ENCODE data around the gene AASDH. TPM values are rescaled to one million over a fixed set of nuclear protein-coding genes. Genes with fewer than 3 reads are reported as not detected.

Gene AASDH
- polyA plus RNA-seq, 2 donors, result 1.8 to 2.8 TPM

GRCh38 chr4:56321251-56321650, 66.0 kb downstream of the AASDH start:
- H3K27me3 ChIP-seq (ENCODE audit: control insufficient read depth in 1 of 2, insufficient read depth in 2 of 2, low read length in 2 of 2), result no peaks in the 10 kb centered on the region
- no peak overlapping the region for H3K27ac ChIP-seq (ENCODE audit: low read depth in 2 of 2, low read length in 1 of 2)
- no peak overlapping the region for H3K4me3 ChIP-seq (ENCODE audit: low read depth in 1 of 2, low read length in 2 of 2)
- H3K4me1 ChIP-seq (ENCODE audit: control insufficient read depth in 2 of 2, insufficient read depth in 2 of 2, low read length in 1 of 2), result no peaks in the 10 kb centered on the region
- 71 to 77% methylated on average over 1 of the region's 1 CpG for WGBS, 2 donors
- no peaks in the 10 kb centered on the region for H3K36me3 ChIP-seq (ENCODE audit: control insufficient read depth in 2 of 2, insufficient read depth in 2 of 2, low read length in 1 of 2)
- H3K9me3 ChIP-seq (ENCODE audit: control insufficient read depth in 2 of 2, insufficient read depth in 1 of 2, low read depth in 1 of 2, low read length in 1 of 2), result no peaks in the 10 kb centered on the region

GRCh38 chr4:56320293-56320692, 67.0 kb downstream of the AASDH start:
- no peak overlapping the region for H3K27ac ChIP-seq (ENCODE audit: low read depth in 2 of 2, low read length in 1 of 2)
- H3K9me3 ChIP-seq (ENCODE audit: control insufficient read depth in 2 of 2, insufficient read depth in 1 of 2, low read depth in 1 of 2, low read length in 1 of 2), result peaks cover 0 to under 1% of the 10 kb centered on the region in 2 donors
- 88 to 95% methylated on average over 5 of the region's 5 CpGs for WGBS, 2 donors
- H3K4me3 ChIP-seq (ENCODE audit: low read depth in 1 of 2, low read length in 2 of 2), result no peak overlapping the region
- no peaks in the 10 kb centered on the region for H3K36me3 ChIP-seq (ENCODE audit: control insufficient read depth in 2 of 2, insufficient read depth in 2 of 2, low read length in 1 of 2)
- H3K4me1 ChIP-seq (ENCODE audit: control insufficient read depth in 2 of 2, insufficient read depth in 2 of 2, low read length in 1 of 2), result no peaks in the 10 kb centered on the region
- no peaks in the 10 kb centered on the region for H3K27me3 ChIP-seq (ENCODE audit: control insufficient read depth in 1 of 2, insufficient read depth in 2 of 2, low read length in 2 of 2)

- no peaks in the 10 kb centered on the region for H3K4me1 ChIP-seq (ENCODE audit: control insufficient read depth in 2 of 2, insufficient read depth in 2 of 2, low read length in 1 of 2)
- WGBS, 2 donors, result 88 to 91% methylated on average over 1 of the region's 1 CpG
- H3K27ac ChIP-seq (ENCODE audit: low read depth in 2 of 2, low read length in 1 of 2), result no peak overlapping the region
- H3K36me3 ChIP-seq (ENCODE audit: control insufficient read depth in 2 of 2, insufficient read depth in 2 of 2, low read length in 1 of 2), result no peaks in the 10 kb centered on the region
- peaks cover 2 to 5% of the 10 kb centered on the region in 2 donors for H3K9me3 ChIP-seq (ENCODE audit: control insufficient read depth in 2 of 2, insufficient read depth in 1 of 2, low read depth in 1 of 2, low read length in 1 of 2)
- no peak overlapping the region for H3K4me3 ChIP-seq (ENCODE audit: low read depth in 1 of 2, low read length in 2 of 2)
- H3K27me3 ChIP-seq (ENCODE audit: control insufficient read depth in 1 of 2, insufficient read depth in 2 of 2, low read length in 2 of 2), result no peaks in the 10 kb centered on the region
These were observed 68.7 kb downstream of the AASDH start for GRCh38 chr4:56318555-56318954.

GRCh38 chr4:56317749-56318148, 69.5 kb downstream of the AASDH start:
- no peaks in the 10 kb centered on the region for H3K4me1 ChIP-seq (ENCODE audit: control insufficient read depth in 2 of 2, insufficient read depth in 2 of 2, low read length in 1 of 2)
- peaks cover 2 to 5% of the 10 kb centered on the region in 2 donors for H3K9me3 ChIP-seq (ENCODE audit: control insufficient read depth in 2 of 2, insufficient read depth in 1 of 2, low read depth in 1 of 2, low read length in 1 of 2)
- H3K27me3 ChIP-seq (ENCODE audit: control insufficient read depth in 1 of 2, insufficient read depth in 2 of 2, low read length in 2 of 2), result no peaks in the 10 kb centered on the region
- no peak overlapping the region for H3K27ac ChIP-seq (ENCODE audit: low read depth in 2 of 2, low read length in 1 of 2)
- H3K4me3 ChIP-seq (ENCODE audit: low read depth in 1 of 2, low read length in 2 of 2), result no peak overlapping the region
- H3K36me3 ChIP-seq (ENCODE audit: control insufficient read depth in 2 of 2, insufficient read depth in 2 of 2, low read length in 1 of 2), result no peaks in the 10 kb centered on the region

GRCh38 chr4:56316011-56316650, 71.2 kb downstream of the AASDH start:
- Histone ChIP-seq H3K36me3 (ENCODE audit: control insufficient read depth in 2 of 2, insufficient read depth in 2 of 2, low read length in 1 of 2) (no peaks in the 10 kb centered on the region), H3K9me3 (ENCODE audit: control insufficient read depth in 2 of 2, insufficient read depth in 1 of 2, low read depth in 1 of 2, low read length in 1 of 2) (peaks cover 2 to 5% of the 10 kb centered on the region in 2 donors), H3K27me3 (ENCODE audit: control insufficient read depth in 1 of 2, insufficient read depth in 2 of 2, low read length in 2 of 2) (no peaks in the 10 kb centered on the region), H3K27ac (ENCODE audit: low read depth in 2 of 2, low read length in 1 of 2) (no peak overlapping the region), H3K4me3 (ENCODE audit: low read depth in 1 of 2, low read length in 2 of 2) (no peak overlapping the region), H3K4me1 (ENCODE audit: control insufficient read depth in 2 of 2, insufficient read depth in 2 of 2, low read length in 1 of 2) (no peaks in the 10 kb centered on the region)
- WGBS, 2 donors, result 88 to 95% methylated on average over 27 to 29 of the region's 29 CpGs

GRCh38 chr4:56315543-56315942, 71.7 kb downstream of the AASDH start:
- Histone ChIP-seq H3K4me1 (ENCODE audit: control insufficient read depth in 2 of 2, insufficient read depth in 2 of 2, low read length in 1 of 2) (no peaks in the 10 kb centered on the region), H3K4me3 (ENCODE audit: low read depth in 1 of 2, low read length in 2 of 2) (no peak overlapping the region), H3K9me3 (ENCODE audit: control insufficient read depth in 2 of 2, insufficient read depth in 1 of 2, low read depth in 1 of 2, low read length in 1 of 2) (peaks cover 2 to 5% of the 10 kb centered on the region in 2 donors), H3K27me3 (ENCODE audit: control insufficient read depth in 1 of 2, insufficient read depth in 2 of 2, low read length in 2 of 2) (no peaks in the 10 kb centered on the region), H3K27ac (ENCODE audit: low read depth in 2 of 2, low read length in 1 of 2) (no peak overlapping the region), H3K36me3 (ENCODE audit: control insufficient read depth in 2 of 2, insufficient read depth in 2 of 2, low read length in 1 of 2) (no peaks in the 10 kb centered on the region)
- WGBS, 2 donors, result 93 to 96% methylated on average over 24 of the region's 24 CpGs

- WGBS, 2 donors, result 96 to 97% methylated on average over 29 of the region's 29 CpGs
- H3K27me3 ChIP-seq (ENCODE audit: control insufficient read depth in 1 of 2, insufficient read depth in 2 of 2, low read length in 2 of 2), result no peaks in the 10 kb centered on the region
These were observed 72.2 kb downstream of the AASDH start for GRCh38 chr4:56315041-56315440.

GRCh38 chr4:56314207-56314915, 72.9 kb downstream of the AASDH start:
- no peaks in the 10 kb centered on the region for H3K36me3 ChIP-seq (ENCODE audit: control insufficient read depth in 2 of 2, insufficient read depth in 2 of 2, low read length in 1 of 2)
- 96% methylated on average over 50 of the region's 50 CpGs for WGBS, 2 donors
- H3K4me1 ChIP-seq (ENCODE audit: control insufficient read depth in 2 of 2, insufficient read depth in 2 of 2, low read length in 1 of 2), result no peaks in the 10 kb centered on the region
- no peak overlapping the region for H3K4me3 ChIP-seq (ENCODE audit: low read depth in 1 of 2, low read length in 2 of 2)
- no peak overlapping the region for H3K27ac ChIP-seq (ENCODE audit: low read depth in 2 of 2, low read length in 1 of 2)
- H3K9me3 ChIP-seq (ENCODE audit: control insufficient read depth in 2 of 2, insufficient read depth in 1 of 2, low read depth in 1 of 2, low read length in 1 of 2), result peaks cover 2 to 5% of the 10 kb centered on the region in 2 donors
- H3K27me3 ChIP-seq (ENCODE audit: control insufficient read depth in 1 of 2, insufficient read depth in 2 of 2, low read length in 2 of 2), result no peaks in the 10 kb centered on the region

More at GRCh38 chr4:56315041-56315440, 72.2 kb downstream of the AASDH start:
- Histone ChIP-seq H3K9me3 (ENCODE audit: control insufficient read depth in 2 of 2, insufficient read depth in 1 of 2, low read depth in 1 of 2, low read length in 1 of 2) (peaks cover 2 to 5% of the 10 kb centered on the region in 2 donors), H3K4me1 (ENCODE audit: control insufficient read depth in 2 of 2, insufficient read depth in 2 of 2, low read length in 1 of 2) (no peaks in the 10 kb centered on the region), H3K36me3 (ENCODE audit: control insufficient read depth in 2 of 2, insufficient read depth in 2 of 2, low read length in 1 of 2) (no peaks in the 10 kb centered on the region), H3K4me3 (ENCODE audit: low read depth in 1 of 2, low read length in 2 of 2) (no peak overlapping the region), H3K27ac (ENCODE audit: low read depth in 2 of 2, low read length in 1 of 2) (no peak overlapping the region)

GRCh38 chr4:56313132-56313531, 74.2 kb downstream of the AASDH start:
- 94 to 98% methylated on average over 12 of the region's 12 CpGs for WGBS, 2 donors
- Histone ChIP-seq H3K9me3 (ENCODE audit: control insufficient read depth in 2 of 2, insufficient read depth in 1 of 2, low read depth in 1 of 2, low read length in 1 of 2) (peaks cover 2 to 5% of the 10 kb centered on the region in 2 donors), H3K4me3 (ENCODE audit: low read depth in 1 of 2, low read length in 2 of 2) (no peak overlapping the region), H3K27me3 (ENCODE audit: control insufficient read depth in 1 of 2, insufficient read depth in 2 of 2, low read length in 2 of 2) (no peaks in the 10 kb centered on the region), H3K27ac (ENCODE audit: low read depth in 2 of 2, low read length in 1 of 2) (no peak overlapping the region), H3K4me1 (ENCODE audit: control insufficient read depth in 2 of 2, insufficient read depth in 2 of 2, low read length in 1 of 2) (no peaks in the 10 kb centered on the region), H3K36me3 (ENCODE audit: control insufficient read depth in 2 of 2, insufficient read depth in 2 of 2, low read length in 1 of 2) (no peaks in the 10 kb centered on the region)
